ENCODE results near the gene PES1. TPM values are rescaled to one million over a fixed set of nuclear protein-coding genes. Genes with fewer than 3 reads are reported as not detected.

The PES1 gene
- total and polyA plus RNA-seq, 2 donors (not counting 3 experiments of a cell fraction or from before 2014, with no cell fraction given) = 110 to 135 TPM

- TF ChIP-seq POLR2AphosphoS5 (IDR thresholded peaks at IDR 0.05; ENCODE audit: insufficient read depth, low read depth, low read length) (no peak), EZH2 (IDR thresholded peaks at IDR 0.05; ENCODE audit: borderline replicate concordance, low read depth, low read length, severe bottlenecking) (no peak), FOS (IDR thresholded peaks at IDR 0.05; ENCODE audit: borderline replicate concordance, insufficient read depth, low read length) (no peak), CTCF (IDR thresholded peaks at IDR 0.05; ENCODE audit: extremely low read depth in 1 of 2, insufficient read depth in 1 of 2, low read depth in 1 of 2, low read length in 2 of 2) (no peak), POLR2A (IDR thresholded peaks at IDR 0.05; ENCODE audit: low read depth, low read length) (no peak), MAX (IDR thresholded peaks at IDR 0.05; ENCODE audit: insufficient read depth, insufficient read length) (no peak), GATA2 (IDR thresholded peaks at IDR 0.05; ENCODE audit: insufficient read depth, insufficient read length, low read depth, low read length) (no peak), MYC (IDR thresholded peaks at IDR 0.05; ENCODE audit: low read depth, low read length) (no peak), JUN (IDR thresholded peaks at IDR 0.05; ENCODE audit: borderline replicate concordance, insufficient read depth, insufficient read length, low read depth) (no peak)
- H3K9me1 ChIP-seq (replicated peaks; ENCODE audit: control insufficient read depth, extremely low read depth, insufficient read depth, low read length) = no peaks in the 10 kb centered on the region
- DNase-seq (ENCODE audit: low read depth, low spot score) (no peak), FAIRE-seq (no peak)
- H3K36me3 ChIP-seq (ENCODE audit: control insufficient read depth in 2 of 2, extremely low read depth in 1 of 2, insufficient read depth in 2 of 2, low read length in 2 of 2) = no peaks in the 10 kb centered on the region
- H3K79me2 ChIP-seq (ENCODE audit: control insufficient read depth, insufficient read depth, low read length) = no peaks in the 10 kb centered on the region
- H3K27ac ChIP-seq (ENCODE audit: insufficient read depth, low read depth, low read length) = no peak overlapping the region
- no peaks in the 10 kb centered on the region for H3K9me3 ChIP-seq (replicated peaks; ENCODE audit: control insufficient read depth, insufficient read depth, low read length)
- dilution Hi-C loops (cut with MboI; ENCODE audit: extremely low pct_ligation_motif_present, low sequenced_read_pairs) = no loop called here
- no peaks in the 10 kb centered on the region for H3K27me3 ChIP-seq (ENCODE audit: control insufficient read depth in 2 of 2, insufficient read depth in 2 of 2, low read length in 2 of 2)
- POLR2A ChIA-PET = no interaction called here
- H3K4me3 ChIP-seq (replicated peaks in 1 of 3; ENCODE audit: insufficient read depth in 1 of 3, low read depth in 1 of 3, low read length in 3 of 3) = no peak overlapping the region
- H4K20me1 ChIP-seq (replicated peaks; ENCODE audit: control insufficient read depth, extremely low read depth, insufficient read depth, low read length) = no peaks in the 10 kb centered on the region
- H3K9ac ChIP-seq (replicated peaks; ENCODE audit: extremely low read depth, insufficient read depth, low read length) = no peak overlapping the region
- BruUV-seq (replicated peaks) = no TSS peak
- H3K4me2 ChIP-seq (ENCODE audit: insufficient read depth, low read length) = no peak overlapping the region
- intact Hi-C loops (cut with micrococcal nuclease) = no loop called here
- CTCF ChIA-PET = no interaction called here
- no peak overlapping the region for H2AFZ ChIP-seq (ENCODE audit: low read depth, low read length)
- no peaks in the 10 kb centered on the region for H3K4me1 ChIP-seq (ENCODE audit: control insufficient read depth, extremely low read depth, insufficient read depth, low read length)
Observed at GRCh38 chr22:30557243-30557642, 34.5 kb downstream of the PES1 start.

All from endothelial cell of umbilical vein (primary cell).